Measurements from ENCODE around the gene TSPAN18.

DNA sequence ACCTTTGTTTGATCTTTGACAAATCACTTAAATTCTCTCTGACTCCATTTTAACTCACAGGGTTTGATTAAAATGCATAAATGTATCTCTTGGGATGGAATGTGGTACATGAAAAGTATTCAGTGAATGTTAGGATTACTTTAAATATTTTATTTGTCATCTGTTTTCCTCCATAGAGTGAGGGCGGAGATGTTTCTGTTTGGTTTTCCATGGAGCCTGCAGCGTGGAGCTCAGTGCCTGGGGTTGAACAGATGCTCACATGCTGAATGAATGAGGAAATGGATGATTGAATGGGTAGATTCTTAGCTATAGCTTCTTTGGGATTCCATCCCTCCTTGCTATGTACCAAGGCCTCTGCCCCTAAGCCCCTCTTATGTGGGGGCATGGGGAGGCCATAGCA is 10.0 kb downstream of the TSPAN18 start:
- TF ChIP-seq, protein P1, sequence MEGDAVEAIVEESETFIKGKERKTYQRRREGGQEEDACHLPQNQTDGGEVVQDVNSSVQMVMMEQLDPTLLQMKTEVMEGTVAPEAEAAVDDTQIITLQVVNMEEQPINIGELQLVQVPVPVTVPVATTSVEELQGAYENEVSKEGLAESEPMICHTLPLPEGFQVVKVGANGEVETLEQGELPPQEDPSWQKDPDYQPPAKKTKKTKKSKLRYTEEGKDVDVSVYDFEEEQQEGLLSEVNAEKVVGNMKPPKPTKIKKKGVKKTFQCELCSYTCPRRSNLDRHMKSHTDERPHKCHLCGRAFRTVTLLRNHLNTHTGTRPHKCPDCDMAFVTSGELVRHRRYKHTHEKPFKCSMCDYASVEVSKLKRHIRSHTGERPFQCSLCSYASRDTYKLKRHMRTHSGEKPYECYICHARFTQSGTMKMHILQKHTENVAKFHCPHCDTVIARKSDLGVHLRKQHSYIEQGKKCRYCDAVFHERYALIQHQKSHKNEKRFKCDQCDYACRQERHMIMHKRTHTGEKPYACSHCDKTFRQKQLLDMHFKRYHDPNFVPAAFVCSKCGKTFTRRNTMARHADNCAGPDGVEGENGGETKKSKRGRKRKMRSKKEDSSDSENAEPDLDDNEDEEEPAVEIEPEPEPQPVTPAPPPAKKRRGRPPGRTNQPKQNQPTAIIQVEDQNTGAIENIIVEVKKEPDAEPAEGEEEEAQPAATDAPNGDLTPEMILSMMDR (IDR thresholded peaks at IDR 0.05; ENCODE audit: low read depth, low read length, poor library complexity, severe bottlenecking) = no peak
- no peak for TF ChIP-seq EZH2phosphoT487 (IDR thresholded peaks at IDR 0.05; ENCODE audit: borderline replicate concordance, low read length)

Measured in DOHH2 (cell line).